Aorta (tissue), 5 donors: ENCODE results near the gene CHSY1. TPM values are rescaled to one million over a fixed set of nuclear protein-coding genes. Genes with fewer than 3 reads are reported as not detected.

Experiments used
- ATAC-seq: fragments of 200-7000 bp; cut with Tn5 transposase; one replicate; pipeline ENCODE4 v1.9.1; 2022; ENCODE audit warnings: moderate library complexity; ENCODE audit not compliant: low FRiP score
- DNase-seq, 2 donors: peaks; one replicate each; pipeline ENCODE4 v3.0.0-alpha.2; 2020
- H3K27ac ChIP-seq, 2 donors: one replicate each; pipeline ENCODE4 v1.5.1; 2013; ENCODE audit warnings: low read length in 2 of 2, mild to moderate bottlenecking in 2 of 2, moderate library complexity in 2 of 2, control low read depth in 1 of 2, inconsistent platforms in 1 of 2, low read depth in 1 of 2
- H3K27me3 ChIP-seq, 2 donors: one replicate each; pipeline ENCODE4 v1.6.1; 2013; ENCODE audit warnings: control low read depth in 1 of 2, low read length in 1 of 2, mild to moderate bottlenecking in 1 of 2, moderate library complexity in 1 of 2; ENCODE audit not compliant: insufficient read depth in 2 of 2, control insufficient read depth in 1 of 2
- H3K36me3 ChIP-seq, 2 donors: one replicate each; pipeline ENCODE4 v1.6.1; 2013; ENCODE audit warnings: control low read depth in 1 of 2, low read length in 1 of 2, mild to moderate bottlenecking in 1 of 2; ENCODE audit not compliant: insufficient read depth in 2 of 2, control insufficient read depth in 1 of 2
- H3K4me1 ChIP-seq, 2 donors: one replicate each; pipeline ENCODE4 v1.6.1; 2013; ENCODE audit warnings: low read length in 2 of 2, control low read depth in 1 of 2, mild to moderate bottlenecking in 1 of 2, moderate library complexity in 1 of 2; ENCODE audit not compliant: insufficient read depth in 2 of 2, control insufficient read depth in 1 of 2
- H3K4me3 ChIP-seq, 2 donors: one replicate each; pipeline ENCODE4 v1.5.1; 2013; ENCODE audit warnings: low read length in 2 of 2, control low read depth in 1 of 2, mild to moderate bottlenecking in 1 of 2
- H3K9me3 ChIP-seq: one replicate; pipeline ENCODE4 v1.6.1; 2013; ENCODE audit warnings: mild to moderate bottlenecking, low read length; ENCODE audit not compliant: control insufficient read depth
- WGBS, 2 donors: extraction: QIAGEN DNeasy Blood & Tissue Kit; methylation state at CpG; one replicate each; pipeline ENCODE4 v1.1.7; 2013; 5-methylcytosine and 5-hydroxymethylcytosine counted together
- intact Hi-C, 2 donors: fragments of 100-400 bp; cut with DNase I; formaldehyde crosslinking; loops; one replicate each; pipeline versions ENCODE4 v1.14.2 to v1.15.0; 2022
- long read RNA-seq, 2 donors: library from polyadenylated mRNA; unstranded; transcript quantifications; one replicate each; pipeline ENCODE4 v2.0.0, GENCODE V29; 2020 to 2021
- polyA plus RNA-seq, 2 donors: library from polyadenylated mRNA; stranded (reverse); fragments of 200-250 nt; gene quantifications; one replicate each; pipeline ENCODE4 v1.2.3, GENCODE V29; 2013
- total RNA-seq, 2 donors: library from RNA; stranded (reverse); fragmentation: NEBNext Ultra II Directional; extraction: Animal tissue kit (Norgen Biotek cat#: 25700); gene quantifications; one replicate each; pipeline ENCODE4 v1.2.1, GENCODE V29; 2021
- donor health status: healthy with polysubstance abuse.
- donor health status: Bipolar disorder and iron deficiency.
- donor health status: DM: no; HTN: no; CAD: no.
- donor health status: DM: no; HTN: no; CAD: no.
- donor health status: DM: yes; HTN: yes; CAD: no.

Gene CHSY1, protein sequence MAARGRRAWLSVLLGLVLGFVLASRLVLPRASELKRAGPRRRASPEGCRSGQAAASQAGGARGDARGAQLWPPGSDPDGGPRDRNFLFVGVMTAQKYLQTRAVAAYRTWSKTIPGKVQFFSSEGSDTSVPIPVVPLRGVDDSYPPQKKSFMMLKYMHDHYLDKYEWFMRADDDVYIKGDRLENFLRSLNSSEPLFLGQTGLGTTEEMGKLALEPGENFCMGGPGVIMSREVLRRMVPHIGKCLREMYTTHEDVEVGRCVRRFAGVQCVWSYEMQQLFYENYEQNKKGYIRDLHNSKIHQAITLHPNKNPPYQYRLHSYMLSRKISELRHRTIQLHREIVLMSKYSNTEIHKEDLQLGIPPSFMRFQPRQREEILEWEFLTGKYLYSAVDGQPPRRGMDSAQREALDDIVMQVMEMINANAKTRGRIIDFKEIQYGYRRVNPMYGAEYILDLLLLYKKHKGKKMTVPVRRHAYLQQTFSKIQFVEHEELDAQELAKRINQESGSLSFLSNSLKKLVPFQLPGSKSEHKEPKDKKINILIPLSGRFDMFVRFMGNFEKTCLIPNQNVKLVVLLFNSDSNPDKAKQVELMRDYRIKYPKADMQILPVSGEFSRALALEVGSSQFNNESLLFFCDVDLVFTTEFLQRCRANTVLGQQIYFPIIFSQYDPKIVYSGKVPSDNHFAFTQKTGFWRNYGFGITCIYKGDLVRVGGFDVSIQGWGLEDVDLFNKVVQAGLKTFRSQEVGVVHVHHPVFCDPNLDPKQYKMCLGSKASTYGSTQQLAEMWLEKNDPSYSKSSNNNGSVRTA
- total RNA-seq (10 to 100 TPM; 65.4 to 78.4 TPM), polyA plus RNA-seq (10 to 100 TPM; 10.8 to 34.2 TPM)
- long read RNA-seq, donor 1, partial matches to known transcripts, result 3 of 48 reads
- long read RNA-seq, donor 1, other reads (novel, unspliced or antisense), result 45 of 48 reads
- long read RNA-seq, donor 2, full-length matches to known transcripts, result 32 of 61 reads
- long read RNA-seq, donor 2, partial matches to known transcripts, result 11 of 61 reads
- long read RNA-seq, donor 2, other reads (novel, unspliced or antisense), result 18 of 61 reads

DNA sequence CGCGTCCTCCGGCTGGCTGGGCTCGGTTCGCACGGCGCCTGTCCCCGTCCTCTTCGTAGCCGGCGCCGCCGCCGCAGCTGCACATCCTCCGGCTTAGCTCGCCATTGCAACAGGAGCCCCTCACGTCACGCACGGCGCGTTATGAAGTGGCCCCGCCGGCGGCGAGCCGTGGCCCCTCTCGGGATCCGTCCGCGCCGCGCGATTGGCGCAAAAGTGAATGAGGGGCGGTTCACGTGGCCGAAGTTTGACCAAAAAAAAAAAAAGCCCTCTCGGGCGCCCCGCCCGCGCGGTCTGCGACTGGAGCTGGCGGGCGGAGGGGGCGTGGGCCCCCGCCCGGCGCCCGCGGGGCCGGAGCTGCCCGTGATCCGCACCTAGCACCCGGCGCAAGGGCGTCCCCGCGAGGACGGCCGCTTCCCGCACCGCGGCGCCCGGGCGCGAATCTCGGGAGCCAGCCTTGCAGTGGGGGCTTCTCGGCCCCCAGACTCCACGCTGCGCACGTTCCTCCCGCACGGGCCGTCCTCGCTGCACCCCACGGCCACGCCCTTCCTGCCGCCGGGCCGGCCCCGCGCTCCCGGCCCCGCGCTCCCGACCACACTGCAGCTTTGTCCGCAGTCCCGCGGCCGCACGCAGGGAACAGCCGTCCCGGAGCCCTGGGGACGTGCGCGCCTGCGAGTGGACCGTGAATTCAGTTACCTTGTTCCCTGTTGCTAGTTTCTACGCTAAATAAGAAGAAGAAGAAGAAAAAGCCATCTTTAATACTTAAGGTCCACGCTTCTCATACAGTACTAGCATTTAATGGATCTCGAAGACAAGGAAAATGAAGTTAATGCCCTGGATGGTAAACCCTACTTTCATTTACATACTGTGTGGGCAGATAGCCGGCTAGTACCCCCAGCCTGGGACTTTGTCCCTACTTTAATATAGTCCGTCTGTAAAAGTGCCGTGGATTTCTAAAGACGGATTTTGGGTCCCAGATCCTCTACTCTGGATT, at the start of gene CHSY1:
Gene CHSY1, minus strand, starts transcription at position 219 of the 991 bp plus-strand sequence. CDS start 592 bp downstream, outside the sequence.
- 0% methylated on average over 71 to 108 of the region's 108 CpGs for WGBS, 2 donors
- Histone ChIP-seq H3K27ac (peak within 1 kb of the TSS; percentile 73 to 92), H3K4me3 (peak within 1 kb of the TSS; percentile 65 to 70), H3K4me1 (peaks cover 0 to 2% of the 10 kb centered on the region in 2 donors), H3K36me3 (no peaks in the 10 kb centered on the region), H3K27me3 (no peaks in the 10 kb centered on the region), H3K9me3 (no peaks in the 10 kb centered on the region)
- ATAC-seq, result peak; percentile 93
- intact Hi-C loops, result loop anchor here (1.0 to 10.0 kb wide), 6 partner anchors 55 to 337 kb away; partner anchors contain the start of gene LRRK1 (in 1 of the 2)
- peak; percentile 96 to 98 for DNase-seq

DNA sequence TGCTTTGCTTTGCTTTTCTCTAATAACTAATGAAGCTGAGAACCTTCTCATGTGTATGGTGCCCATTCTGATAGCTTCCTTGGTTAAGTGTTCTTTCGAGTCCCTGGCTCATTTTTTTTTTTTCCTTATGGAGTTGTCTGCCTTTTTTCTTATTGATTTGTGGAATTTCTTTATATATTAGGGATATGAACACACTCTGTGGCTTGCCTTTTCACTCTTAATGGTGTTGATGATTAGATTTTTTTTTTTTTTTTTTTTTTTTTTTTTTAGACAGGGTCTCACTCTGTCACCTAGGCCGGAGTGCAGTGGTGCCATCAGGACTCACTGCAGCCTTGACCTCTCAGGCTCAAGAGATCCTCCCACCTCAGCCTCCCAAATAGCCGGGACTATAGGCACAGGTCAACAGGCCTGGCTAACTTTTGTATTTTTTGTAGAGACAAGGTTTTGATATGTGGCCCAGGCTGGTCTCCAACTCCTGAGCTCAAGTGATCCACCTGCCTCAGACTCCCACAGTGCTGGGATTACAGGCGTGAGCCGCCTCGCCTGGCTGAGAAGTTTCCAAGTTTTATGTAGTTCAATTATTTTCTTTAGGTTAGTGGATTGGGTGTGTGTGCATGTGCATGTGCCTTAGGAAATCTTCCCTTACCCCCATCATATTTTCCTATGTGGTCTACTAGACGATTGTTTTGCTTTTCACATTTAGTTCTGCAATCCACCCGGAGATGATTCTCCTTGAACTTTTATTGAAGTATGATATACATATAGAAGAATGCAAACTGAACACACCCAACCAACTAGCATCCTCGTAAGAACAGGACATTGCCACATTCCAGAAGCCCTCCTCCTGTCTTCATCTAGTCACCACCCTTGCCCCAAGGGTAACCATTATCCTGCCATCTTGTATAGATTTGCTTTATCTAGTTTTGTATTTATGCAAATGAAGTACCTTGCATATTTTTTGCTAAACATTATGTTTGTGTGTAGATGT, 44.9 kb upstream of the CHSY1 start:
- no peaks in the 10 kb centered on the region for H3K36me3 ChIP-seq
- H3K27me3 ChIP-seq, result no peaks in the 10 kb centered on the region
- H3K4me3 ChIP-seq, result no peak overlapping the region
- no peaks in the 10 kb centered on the region for H3K4me1 ChIP-seq
- intact Hi-C loops, result loop anchor here (2.0 to 10.0 kb wide), 3 partner anchors 356 to 692 kb away; partner anchors contain the start of genes TM2D3 (in 2 of the 2), ASB7 (in 1 of the 2) and LINS1 (in 1 of the 2)
- DNase-seq (no peak), ATAC-seq (no peak)
- H3K27ac ChIP-seq, result no peak overlapping the region
- no peaks in the 10 kb centered on the region for H3K9me3 ChIP-seq
- 79 to 82% methylated on average over 9 of the region's 9 CpGs for WGBS, 2 donors

GRCh38 chr15:101295607-101296161, 43.8 kb upstream of the CHSY1 start:
- ATAC-seq, result peak; percentile 70

DNA sequence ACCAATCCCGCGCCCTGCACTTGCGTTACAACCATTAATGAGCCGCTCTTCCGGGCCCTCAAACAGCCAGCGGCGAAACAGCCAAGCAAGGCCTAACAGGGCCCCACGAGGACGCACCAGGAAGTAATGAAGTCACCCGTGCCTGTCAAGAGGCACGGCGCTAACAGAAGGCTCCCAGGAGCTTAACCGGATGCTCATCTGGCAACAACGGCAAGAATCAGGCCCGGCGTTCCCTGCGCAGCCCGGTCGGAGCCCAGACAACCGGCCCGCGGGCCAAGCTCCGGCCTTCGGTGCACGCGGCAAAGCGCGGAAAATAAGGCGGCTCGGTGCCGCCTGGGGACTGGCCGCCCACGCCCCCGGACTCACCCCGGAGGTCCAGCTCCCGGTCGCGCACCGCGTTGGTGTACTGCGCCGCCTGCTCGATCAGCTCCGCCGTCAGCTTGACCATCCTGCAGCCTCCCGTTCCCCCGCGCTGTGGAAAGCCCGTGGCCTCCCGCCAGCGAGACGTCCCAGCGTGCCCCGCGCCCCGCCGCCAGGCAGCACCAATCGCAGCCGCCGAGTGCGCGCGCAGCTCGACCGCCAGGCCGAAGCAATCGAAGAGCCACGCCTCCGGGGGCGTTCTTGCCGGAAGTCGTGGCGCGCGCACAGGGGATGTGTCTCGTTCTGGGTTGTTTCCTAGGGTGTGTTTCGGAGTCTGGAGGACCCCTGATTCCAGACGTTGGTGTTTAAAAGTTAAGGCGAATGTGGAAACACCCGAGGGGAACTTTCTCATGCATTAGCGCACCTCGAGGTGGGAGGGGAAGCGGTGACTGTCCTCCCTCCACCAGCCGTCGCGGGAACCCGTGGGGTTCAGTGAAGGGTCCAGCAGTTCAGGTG, 43.1 kb upstream of the CHSY1 start, which contains the start of gene SNRPA1:
Gene SNRPA1, minus strand, starts transcription at position 518 of the 876 bp plus-strand sequence. Its CDS starts 70 bp downstream, at position 448.
- peak within 1 kb of the TSS; percentile 51 to 89 for H3K4me3 ChIP-seq
- H3K36me3 ChIP-seq, result no peaks in the 10 kb centered on the region
- 0% methylated on average over 84 to 87 of the region's 87 CpGs for WGBS, 2 donors
- no peaks in the 10 kb centered on the region for H3K27me3 ChIP-seq
- H3K4me1 ChIP-seq, result no peaks in the 10 kb centered on the region
- peak; percentile 99 to 100 for DNase-seq
- no peaks in the 10 kb centered on the region for H3K9me3 ChIP-seq
- intact Hi-C loops, result loop anchor here (1.0 to 10.0 kb wide), 3 partner anchors 18 to 690 kb away; partner anchors contain the start of genes ASB7 (in 1 of the 2), LINS1 (in 1 of the 2), SELENOS (in 1 of the 2) and TM2D3 (in 1 of the 2)
- peak within 1 kb of the TSS; percentile 31 to 84 for H3K27ac ChIP-seq
- peak; percentile 98 for ATAC-seq

More at GRCh38 chr15:101295607-101296161, 43.8 kb upstream of the CHSY1 start:
- Histone ChIP-seq H3K4me1 (no peaks in the 10 kb centered on the region), H3K36me3 (no peaks in the 10 kb centered on the region), H3K9me3 (no peaks in the 10 kb centered on the region), H3K4me3 (peak overlapping the region; percentile 50 to 89), H3K27ac (peak overlapping the region; percentile 31 to 68), H3K27me3 (no peaks in the 10 kb centered on the region)
- WGBS, 2 donors, result 0 to 1% methylated on average over 20 of the region's 20 CpGs
- intact Hi-C loops, result loop anchor here (1.0 to 10.0 kb wide), 4 partner anchors 18 to 691 kb away; partner anchors contain the start of genes TM2D3 (in 2 of the 2), ASB7 (in 1 of the 2), LINS1 (in 1 of the 2) and SELENOS (in 1 of the 2)
- no peak for DNase-seq

- intact Hi-C loops, result loop anchor here in 1 of 2 donors (10.0 kb wide), 1 partner anchor 688 kb away; the partner anchor contains the start of genes ASB7 and LINS1
- ATAC-seq, result no peak
- Histone ChIP-seq H3K27me3 (no peaks in the 10 kb centered on the region), H3K4me3 (no peak overlapping the region), H3K27ac (no peak overlapping the region), H3K4me1 (no peaks in the 10 kb centered on the region), H3K9me3 (no peaks in the 10 kb centered on the region), H3K36me3 (peaks cover 0 to 2% of the 10 kb centered on the region in 2 donors)
- 82 to 84% methylated on average over 10 of the region's 10 CpGs for WGBS, 2 donors
- no peak for DNase-seq
These were observed 41.3 kb upstream of the CHSY1 start for GRCh38 chr15:101293122-101293521.

DNA sequence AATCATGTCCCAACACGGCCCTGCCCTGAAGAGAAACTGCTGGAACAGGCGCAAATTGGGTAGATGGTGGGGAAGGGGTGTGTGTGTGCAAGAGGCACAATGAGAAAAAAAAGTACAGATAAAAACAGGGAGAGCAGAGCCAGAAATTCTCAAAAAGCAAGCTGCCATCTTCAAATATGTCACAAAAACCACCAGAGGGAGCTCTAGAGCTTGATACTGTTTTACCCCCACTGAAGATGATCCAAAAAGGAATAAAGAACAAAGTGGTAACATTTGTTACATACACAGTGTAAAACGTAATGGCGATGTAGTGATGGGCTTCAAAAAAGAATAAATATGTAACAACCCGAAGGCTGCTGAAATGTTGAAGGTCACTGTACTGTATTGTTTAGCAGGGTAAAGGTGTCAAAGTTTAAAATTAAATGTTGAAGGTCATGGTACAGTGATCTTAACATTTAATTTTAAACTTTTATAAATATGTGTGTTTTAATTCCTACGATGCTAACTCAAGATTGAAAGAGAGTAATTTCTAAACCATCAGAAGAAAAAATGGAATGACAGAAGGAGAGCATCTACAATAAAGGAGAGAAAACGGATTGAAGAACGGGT, 37.2 kb upstream of the CHSY1 start:
- Histone ChIP-seq H3K36me3 (peaks cover 2 to 4% of the 10 kb centered on the region in 2 donors), H3K27ac (no peak overlapping the region), H3K4me3 (no peak overlapping the region), H3K4me1 (no peaks in the 10 kb centered on the region), H3K27me3 (no peaks in the 10 kb centered on the region), H3K9me3 (no peaks in the 10 kb centered on the region)
- intact Hi-C loops, result no loop called here
- 79 to 82% methylated on average over 8 of the region's 8 CpGs for WGBS, 2 donors
- DNase-seq (no peak), ATAC-seq (no peak)
